Large intestine (tissue), 3 donors: ENCODE results near the gene CARD9. TPM values are rescaled to one million over a fixed set of nuclear protein-coding genes. Genes with fewer than 3 reads are reported as not detected.
"Not testable (repeated sequence)": the region's sequence is repeated elsewhere in the genome, so short reads cannot be mapped to it uniquely, and the experiment has no call there.

ENCODE experiments used
- DNase-seq, 2 donors: peaks; one replicate each; pipeline versions ENCODE4 v3.0.0 to v3.0.0-alpha.2; 2013
- H3K27ac ChIP-seq: one replicate; pipeline ENCODE4 v1.5.1; 2013; ENCODE audit warnings: low read length
- H3K27me3 ChIP-seq: 2 replicates; pipeline ENCODE4 v1.6.1; 2013; ENCODE audit warnings: low read length; ENCODE audit not compliant: control insufficient read depth, insufficient read depth
- H3K36me3 ChIP-seq: 2 replicates; pipeline ENCODE4 v1.6.1; 2013; ENCODE audit warnings: low read length; ENCODE audit not compliant: control insufficient read depth, insufficient read depth
- H3K4me1 ChIP-seq: one replicate; pipeline ENCODE4 v1.6.1; 2013; ENCODE audit warnings: low read length; ENCODE audit not compliant: control insufficient read depth, insufficient read depth
- H3K4me3 ChIP-seq: one replicate; pipeline ENCODE4 v1.5.1; 2013; ENCODE audit warnings: low read length
- H3K9me3 ChIP-seq: one replicate; pipeline ENCODE4 v1.6.1; 2013; ENCODE audit warnings: mild to moderate bottlenecking, low read depth, low read length, moderate library complexity; ENCODE audit not compliant: control insufficient read depth
- WGBS: methylation state at CpG from one replicate; pipeline ENCODE4 v1.1.5; 2013; ENCODE audit warnings: low lambda C conversion rate; ENCODE audit not compliant: insufficient coverage; 5-methylcytosine and 5-hydroxymethylcytosine counted together
- polyA plus RNA-seq: library from polyadenylated mRNA; unstranded; fragments of 120-200 nt; gene quantifications from one replicate; pipeline ENCODE4 v1.2.1, GENCODE V29; 2013

CARD9 gene
- polyA plus RNA-seq, 1 donor, result 2.4 TPM

- no CpG with 5 or more reads among the region's 3 CpGs for whole genome bisulfite sequencing
- not testable (repeated sequence) for H3K27ac ChIP-seq, H3K27me3 ChIP-seq, H3K9me3 ChIP-seq, H3K4me1 ChIP-seq, DNase-seq, H3K36me3 ChIP-seq, H3K4me3 ChIP-seq
These were observed 53.5 kb downstream of the CARD9 start for GRCh38 chr9:136319955-136320354.

- not testable (repeated sequence) for H3K4me1 ChIP-seq, H3K36me3 ChIP-seq, DNase-seq, H3K27ac ChIP-seq, H3K9me3 ChIP-seq, H3K4me3 ChIP-seq, H3K27me3 ChIP-seq
- no CpG with 5 or more reads among the region's 14 CpGs for WGBS
These were observed 54.2 kb downstream of the CARD9 start for GRCh38 chr9:136319244-136319643.

GRCh38 chr9:136318776-136319241 is 54.7 kb downstream of the CARD9 start:
- H3K36me3 ChIP-seq, result no peaks in the 10 kb centered on the region
- no peaks in the 10 kb centered on the region for H3K4me1 ChIP-seq
- DNase-seq, result no peak
- H3K27ac ChIP-seq, result no peak overlapping the region
- no CpG with 5 or more reads among the region's 16 CpGs for WGBS
- peaks cover 5% of the 10 kb centered on the region for H3K9me3 ChIP-seq
- no peaks in the 10 kb centered on the region for H3K27me3 ChIP-seq
- H3K4me3 ChIP-seq, result no peak overlapping the region

GRCh38 chr9:136318111-136318775 is 55.2 kb downstream of the CARD9 start:
- no peak for DNase-seq
- Histone ChIP-seq H3K36me3 (no peaks in the 10 kb centered on the region), H3K4me1 (no peaks in the 10 kb centered on the region), H3K27me3 (no peaks in the 10 kb centered on the region), H3K4me3 (no peak overlapping the region), H3K27ac (no peak overlapping the region), H3K9me3 (peaks cover 5% of the 10 kb centered on the region)
- no CpG with 5 or more reads among the region's 21 CpGs for WGBS

- Histone ChIP-seq H3K9me3 (peaks cover 5% of the 10 kb centered on the region), H3K4me1 (no peaks in the 10 kb centered on the region), H3K4me3 (no peak overlapping the region), H3K27me3 (no peaks in the 10 kb centered on the region), H3K27ac (no peak overlapping the region), H3K36me3 (no peaks in the 10 kb centered on the region)
- WGBS, result 83% methylated on average over 2 of the region's 16 CpGs
- no peak for DNase-seq
These were observed 55.8 kb downstream of the CARD9 start for GRCh38 chr9:136317695-136318094.

GRCh38 chr9:136316896-136317676 is 56.4 kb downstream of the CARD9 start:
- DNase-seq, result no peak
- H3K4me3 ChIP-seq, result no peak overlapping the region
- no peaks in the 10 kb centered on the region for H3K36me3 ChIP-seq
- H3K27ac ChIP-seq, result no peak overlapping the region
- peaks cover 5% of the 10 kb centered on the region for H3K9me3 ChIP-seq
- no CpG with 5 or more reads among the region's 13 CpGs for WGBS
- H3K4me1 ChIP-seq, result no peaks in the 10 kb centered on the region
- no peaks in the 10 kb centered on the region for H3K27me3 ChIP-seq

GRCh38 chr9:136316271-136316751 is 57.2 kb downstream of the CARD9 start:
- H3K9me3 ChIP-seq, result peaks cover 5% of the 10 kb centered on the region
- no peak overlapping the region for H3K4me3 ChIP-seq
- no CpG with 5 or more reads among the region's 23 CpGs for WGBS
- H3K4me1 ChIP-seq, result peaks cover 6% of the 10 kb centered on the region
- H3K27ac ChIP-seq, result no peak overlapping the region
- DNase-seq, result no peak
- no peaks in the 10 kb centered on the region for H3K27me3 ChIP-seq
- H3K36me3 ChIP-seq, result no peaks in the 10 kb centered on the region

GRCh38 chr9:136314944-136315343 is 58.5 kb downstream of the CARD9 start:
- WGBS, result no CpG with 5 or more reads among the region's 4 CpGs
- Histone ChIP-seq H3K9me3 (peaks cover 5% of the 10 kb centered on the region), H3K4me3 (no peak overlapping the region), H3K27ac (no peak overlapping the region), H3K4me1 (peaks cover 15% of the 10 kb centered on the region), H3K27me3 (no peaks in the 10 kb centered on the region), H3K36me3 (no peaks in the 10 kb centered on the region)
- no peak for DNase-seq

- Histone ChIP-seq H3K36me3 (no peaks in the 10 kb centered on the region), H3K27ac (no peak overlapping the region), H3K4me1 (peaks cover 15% of the 10 kb centered on the region), H3K4me3 (no peak overlapping the region), H3K27me3 (no peaks in the 10 kb centered on the region), H3K9me3 (peaks cover 7% of the 10 kb centered on the region)
- DNase-seq, result no peak
- 80% methylated on average over 1 of the region's 3 CpGs for WGBS
These were observed 59.4 kb downstream of the CARD9 start for GRCh38 chr9:136314056-136314416.
